GM21619 (cell line): ENCODE data around the gene SCN8A.
"Not testable (repeated sequence)": the region's sequence is repeated elsewhere in the genome, so short reads cannot be mapped to it uniquely, and the experiment has no call there.

Experiments used
- ATAC-seq: cut with Tn5 transposase; IDR thresholded peaks from one replicate; pipeline ENCODE4 v1.9.1; 2021; ENCODE audit not compliant: unreplicated experiment

The SCN8A gene

GRCh38 chr12:51621156-51621922, 30.3 kb downstream of the SCN8A start:
- ATAC-seq, result no peak

- ATAC-seq, result no peak
Measured at GRCh38 chr12:51622564-51622963, 31.5 kb downstream of the SCN8A start.

DNA sequence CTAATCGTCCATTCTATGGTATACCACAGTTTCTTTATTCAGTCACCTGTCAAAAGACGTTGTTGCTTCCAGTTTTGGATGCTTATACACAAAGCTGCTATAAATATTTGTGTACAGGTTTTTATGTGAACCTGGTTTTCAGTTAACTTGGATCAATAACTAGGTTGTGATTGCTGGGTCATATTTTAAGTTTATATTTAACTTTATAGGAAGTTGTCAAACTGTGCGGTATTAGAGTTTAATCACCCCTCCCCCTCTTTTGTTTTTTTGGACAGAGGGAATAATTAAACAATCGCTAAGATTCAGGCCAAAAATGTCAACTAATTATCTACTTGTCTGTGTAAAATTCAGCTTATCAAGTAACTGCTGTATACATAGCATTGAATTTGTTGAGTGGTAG, 34.3 kb downstream of the SCN8A start:
- ATAC-seq, result no peak

GRCh38 chr12:51626115-51626514, 35.1 kb downstream of the SCN8A start:
- no peak for ATAC-seq

DNA sequence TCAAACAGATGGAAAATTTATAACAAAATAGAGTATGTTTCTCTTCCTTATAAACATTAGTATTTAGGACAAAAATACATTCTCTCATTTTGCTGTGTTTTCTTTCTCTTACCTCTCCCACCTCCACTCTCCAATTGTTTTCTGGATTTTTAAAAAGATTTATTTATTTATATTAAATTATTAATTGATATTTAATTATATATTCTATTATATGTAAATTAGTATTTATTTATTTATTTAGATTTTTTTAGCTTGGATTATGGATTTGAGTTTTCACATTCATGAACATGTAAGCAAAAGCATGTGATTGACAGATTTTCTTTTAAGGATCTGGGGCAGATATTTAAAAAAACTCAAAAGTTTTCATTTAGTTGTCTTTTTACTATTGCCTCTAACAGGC, 35.6 kb downstream of the SCN8A start:
- no peak for ATAC-seq

DNA sequence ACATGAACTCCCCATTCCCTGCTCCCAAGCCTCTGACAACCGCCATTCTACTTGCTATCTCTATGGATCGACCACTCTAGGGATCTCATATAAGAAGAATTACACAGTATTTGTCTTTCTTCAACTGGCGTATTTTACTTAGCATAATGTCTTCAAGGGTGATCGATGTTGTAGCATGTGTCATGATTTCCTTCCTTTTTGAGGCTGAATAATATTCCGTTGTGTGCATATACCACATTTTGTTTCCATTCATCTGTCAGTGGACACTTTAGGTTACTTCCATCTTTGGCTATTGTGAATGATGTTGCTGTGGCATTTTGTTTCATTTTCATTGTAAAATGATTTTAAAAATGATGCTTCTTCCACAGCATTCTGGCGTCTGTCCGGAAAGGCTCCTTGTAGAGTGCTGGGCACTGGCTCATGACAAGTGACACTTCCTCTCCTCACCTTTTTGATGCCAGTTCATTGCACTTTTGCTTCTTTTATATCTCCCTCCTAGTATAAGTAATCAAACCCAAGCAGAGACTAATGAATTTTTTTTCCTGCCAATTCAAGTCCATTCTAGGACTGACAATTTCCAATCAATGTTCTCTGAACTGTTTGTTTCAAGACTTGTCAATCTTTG, 39.3 kb downstream of the SCN8A start:
- no peak for ATAC-seq

DNA sequence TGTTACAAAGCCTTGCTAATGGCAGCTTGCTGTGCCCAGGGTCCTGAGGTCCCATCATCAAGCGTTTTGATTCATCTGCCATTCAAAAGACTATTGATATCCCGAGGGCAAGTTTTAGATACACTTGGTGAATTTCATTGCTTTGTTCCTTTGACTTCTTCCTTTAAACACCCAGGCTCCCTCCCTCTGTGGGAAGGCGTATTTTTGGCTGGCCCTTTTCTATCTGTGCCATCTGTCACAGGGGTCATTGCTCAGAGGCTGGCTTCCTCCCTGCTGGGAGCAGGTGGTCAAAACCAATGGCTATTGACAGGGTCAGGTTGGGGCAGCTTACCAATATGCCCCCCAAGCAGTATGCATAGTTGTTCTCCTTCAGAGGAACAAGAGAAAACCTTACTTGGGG, 40.0 kb downstream of the SCN8A start:
- no peak for ATAC-seq

DNA sequence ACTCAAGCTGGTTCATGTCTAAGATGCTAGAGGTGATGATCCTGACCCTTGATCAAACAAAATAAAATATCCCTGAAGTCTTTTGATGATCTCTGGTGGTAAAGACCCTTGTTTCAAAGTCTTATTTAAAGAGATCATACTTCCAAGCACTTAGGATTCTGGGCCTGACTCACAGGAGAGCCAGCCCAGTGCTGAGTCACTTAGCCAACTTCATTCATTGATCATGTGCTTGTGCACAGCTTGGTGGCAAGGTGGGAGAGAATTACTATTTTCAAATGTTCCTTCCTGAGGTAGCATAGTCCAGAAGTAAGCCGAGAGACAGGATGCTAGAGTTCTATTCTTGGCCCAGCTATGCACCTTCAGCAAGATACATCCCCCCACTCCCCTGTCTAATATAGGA, 40.6 kb downstream of the SCN8A start:
- no peak for ATAC-seq

GRCh38 chr12:51632623-51633022, 41.6 kb downstream of the SCN8A start:
- no peak for ATAC-seq

- no peak for ATAC-seq
Measured at GRCh38 chr12:51635346-51635745, 44.3 kb downstream of the SCN8A start.

DNA sequence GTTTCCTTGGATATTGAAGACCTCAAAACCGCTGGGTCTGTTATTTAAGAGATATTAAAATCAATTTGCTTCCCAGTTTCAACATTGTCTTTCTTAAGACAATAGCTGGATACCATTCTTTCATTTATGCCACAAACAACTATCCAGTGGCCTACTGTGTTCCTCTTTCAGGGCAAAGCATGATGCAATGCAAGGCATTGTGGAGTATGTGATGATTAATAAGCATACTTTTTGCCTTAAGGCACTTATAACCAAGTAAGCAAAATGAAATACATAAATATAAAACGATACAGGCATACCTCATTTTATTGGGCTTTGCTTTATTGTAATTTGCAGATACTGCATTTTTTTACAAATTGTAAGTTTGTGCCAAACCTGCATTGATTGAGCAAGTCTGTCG, 45.5 kb downstream of the SCN8A start:
- no peak for ATAC-seq

DNA sequence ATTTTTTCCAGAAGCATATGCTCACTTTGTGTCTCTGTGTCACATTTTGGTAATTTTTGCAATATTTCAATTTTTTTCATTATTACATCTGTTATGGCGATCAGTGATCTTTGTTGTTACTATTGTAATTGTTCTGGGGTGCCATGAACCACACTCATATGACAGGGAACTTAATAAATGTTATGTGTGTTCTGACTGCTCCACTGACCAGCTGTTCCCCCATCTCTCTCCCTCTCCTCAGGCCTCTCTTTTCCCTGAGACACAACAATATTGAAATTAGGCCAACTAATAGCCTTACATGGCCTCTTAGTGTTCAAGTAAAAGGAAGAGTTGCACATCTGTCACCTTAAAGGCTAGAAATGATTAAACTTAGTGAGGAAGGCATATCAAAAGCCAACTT, 46.0 kb downstream of the SCN8A start:
- ATAC-seq, result no peak

DNA sequence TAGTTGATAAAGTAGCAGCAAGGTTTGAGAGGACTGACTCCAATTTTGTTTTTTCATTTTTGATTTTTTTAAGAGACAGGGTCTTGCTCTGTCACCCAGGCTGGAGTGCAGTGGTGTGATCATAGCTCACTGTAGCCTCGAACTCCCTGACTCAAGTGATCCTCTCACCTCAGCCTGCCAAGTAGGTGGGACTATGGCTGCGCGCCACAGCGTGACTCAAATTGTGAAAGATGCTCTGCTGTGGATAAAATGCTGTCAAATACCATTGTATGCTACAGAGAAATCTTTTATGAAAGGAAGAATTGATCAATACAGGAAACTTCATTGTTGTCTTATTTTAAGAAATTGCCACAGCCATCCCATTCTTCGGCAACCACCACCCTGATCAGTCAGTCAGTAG, 48.3 kb downstream of the SCN8A start:
- no peak for ATAC-seq

- ATAC-seq, result no peak
Measured at GRCh38 chr12:51642286-51642685, 51.3 kb downstream of the SCN8A start.

- no peak for ATAC-seq
Measured at GRCh38 chr12:51643951-51644350, 52.9 kb downstream of the SCN8A start.

DNA sequence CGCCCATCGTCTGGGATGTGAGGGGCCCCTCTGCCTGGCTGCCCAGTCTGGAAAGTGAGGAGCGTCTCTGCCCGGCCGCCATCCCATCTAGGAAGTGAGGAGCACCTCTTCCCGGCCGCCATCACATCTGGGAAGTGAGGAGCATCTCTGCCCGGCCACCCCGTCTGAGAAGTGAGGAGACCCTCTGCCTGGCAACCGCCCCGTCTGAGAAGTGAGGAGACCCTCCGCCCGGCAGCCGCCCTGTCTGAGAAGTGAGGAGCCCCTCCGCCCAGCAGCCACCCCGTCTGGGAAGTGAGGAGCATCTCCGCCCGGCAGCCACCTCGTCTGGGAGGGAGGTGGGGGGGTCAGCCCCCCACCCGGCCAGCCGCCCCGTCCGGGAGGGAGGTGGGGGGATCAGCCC, 53.7 kb downstream of the SCN8A start:
- ATAC-seq, result not testable (repeated sequence)

DNA sequence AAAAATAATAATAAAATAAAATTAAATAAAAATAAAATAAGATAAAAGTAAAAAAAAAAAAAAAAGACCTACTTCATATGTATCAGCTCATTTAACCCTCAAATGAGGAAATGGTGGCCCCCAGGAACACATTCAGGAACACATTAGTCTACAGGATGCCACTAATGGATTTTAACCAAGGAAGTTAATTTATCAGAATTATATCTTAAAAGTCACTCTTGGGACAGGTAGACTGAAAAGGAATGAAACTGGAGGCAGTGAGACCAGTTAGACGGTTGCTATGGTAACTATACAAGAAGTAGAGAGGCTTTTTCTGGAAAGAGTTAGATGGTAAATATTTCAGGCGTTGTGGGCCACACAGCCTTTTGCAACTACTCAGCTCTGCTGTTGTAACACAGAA, 54.9 kb downstream of the SCN8A start:
- ATAC-seq, result no peak

DNA sequence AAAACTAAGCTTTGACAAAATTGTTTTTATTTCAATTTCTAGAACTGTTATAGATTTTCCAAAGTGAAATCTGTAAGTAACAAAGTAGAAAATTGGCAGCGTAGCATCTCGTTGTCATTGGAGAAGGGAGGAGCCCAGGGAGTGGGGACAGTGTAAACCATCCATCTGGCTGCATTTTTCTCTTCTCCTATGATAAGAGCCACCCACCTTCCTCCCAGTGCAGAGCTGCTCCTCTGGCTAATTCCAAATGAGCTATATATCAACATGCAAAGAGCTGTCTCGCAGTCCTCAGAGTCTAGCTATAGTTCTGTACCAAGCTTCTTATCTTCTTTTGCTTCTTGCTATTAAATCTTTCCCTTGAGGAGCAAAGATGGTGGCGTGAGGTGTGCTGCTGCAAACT, 56.6 kb downstream of the SCN8A start:
- no peak for ATAC-seq

DNA sequence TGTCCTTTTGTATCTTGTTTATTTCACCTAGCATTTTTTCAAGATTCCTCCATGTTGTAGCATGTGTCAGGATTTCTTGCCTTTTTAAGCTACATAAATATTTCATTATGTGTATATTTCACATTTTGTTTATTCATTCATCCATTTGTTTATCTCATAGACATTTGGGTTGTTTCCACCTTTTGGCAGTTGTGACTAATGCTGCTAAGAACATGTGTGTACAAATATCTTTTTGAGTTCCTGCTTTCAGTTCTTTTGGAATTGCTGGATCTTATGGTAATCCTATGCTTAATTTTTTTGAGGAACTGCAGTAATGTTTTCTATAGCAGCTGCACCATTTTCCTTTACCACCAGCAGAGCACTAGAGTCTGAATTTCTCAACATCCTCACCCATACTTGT, 62.4 kb downstream of the SCN8A start:
- no peak for ATAC-seq

- ATAC-seq, result no peak
Measured at GRCh38 chr12:51661199-51661598, 70.2 kb downstream of the SCN8A start.

DNA sequence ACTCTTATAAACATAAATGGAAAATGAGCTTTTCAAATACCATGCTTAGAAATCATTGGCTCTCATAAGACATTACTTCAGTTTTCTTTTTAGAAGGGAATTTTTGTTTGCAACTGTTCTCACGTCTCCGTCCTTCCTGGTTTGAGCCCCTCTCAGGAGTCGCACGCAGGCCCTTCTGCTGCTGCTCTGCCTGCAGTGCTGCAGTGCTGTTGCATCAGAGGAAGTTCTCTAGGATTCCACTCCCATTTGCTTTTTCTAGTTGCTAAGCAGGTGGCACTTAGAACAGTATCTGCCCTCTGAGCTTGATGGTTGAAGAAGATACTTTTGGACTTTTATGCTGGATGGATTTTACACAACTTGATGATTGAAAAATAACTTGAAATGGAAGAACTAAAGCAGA, 70.8 kb downstream of the SCN8A start:
- no peak for ATAC-seq

- ATAC-seq, result no peak
Measured at GRCh38 chr12:51662728-51663154, 71.7 kb downstream of the SCN8A start.

- no peak for ATAC-seq
Measured at GRCh38 chr12:51663390-51663789, 72.4 kb downstream of the SCN8A start.
